Muscle layer of duodenum (tissue), 2 donors: ENCODE data around the gene SIL1.
"Not testable (repeated sequence)": the region's sequence is repeated elsewhere in the genome, so short reads cannot be mapped to it uniquely, and the experiment has no call there.

Experiments used
- H3K27ac ChIP-seq: one replicate; pipeline ENCODE4 v1.7.0; 2013; ENCODE audit warnings: mild to moderate bottlenecking, low read length
- H3K27me3 ChIP-seq: one replicate; pipeline ENCODE4 v1.7.0; 2013; ENCODE audit warnings: low read depth, mild to moderate bottlenecking, control low read depth, low read length
- H3K36me3 ChIP-seq, 2 donors: one replicate each; pipeline ENCODE4 v1.7.0; 2013; ENCODE audit warnings: low read length in 2 of 2, control low read depth in 1 of 2, mild to moderate bottlenecking in 1 of 2; ENCODE audit not compliant: insufficient read depth in 2 of 2, control insufficient read depth in 1 of 2
- H3K4me1 ChIP-seq, 2 donors: one replicate each; pipeline ENCODE4 v1.7.0; 2013; ENCODE audit warnings: low read length in 2 of 2, mild to moderate bottlenecking in 2 of 2, control low read depth in 1 of 2, moderate library complexity in 1 of 2; ENCODE audit not compliant: insufficient read depth in 2 of 2, control insufficient read depth in 1 of 2
- H3K4me3 ChIP-seq, 2 donors: one replicate each; pipeline ENCODE4 v1.7.0; 2013; ENCODE audit warnings: low read length in 2 of 2, low read depth in 1 of 2, mild to moderate bottlenecking in 1 of 2
- H3K9me3 ChIP-seq, 2 donors: one replicate each; pipeline ENCODE4 v1.7.0; 2013; ENCODE audit warnings: low read length in 2 of 2, control low read depth in 1 of 2, mild to moderate bottlenecking in 1 of 2; ENCODE audit not compliant: control insufficient read depth in 1 of 2
- donor health status: healthy.

Gene SIL1

GRCh38 chr5:139171779-139172404, 26.3 kb downstream of the SIL1 start:
- Histone ChIP-seq H3K27me3 (no peaks in the 10 kb centered on the region), H3K9me3 (peaks cover 0 to 3% of the 10 kb centered on the region in 2 donors), H3K4me3 (no peak overlapping the region), H3K4me1 (no peaks in the 10 kb centered on the region), H3K36me3 (no peaks in the 10 kb centered on the region), H3K27ac (no peak overlapping the region)

- Histone ChIP-seq H3K9me3 (peaks cover 0 to 3% of the 10 kb centered on the region in 2 donors), H3K27ac (no peak overlapping the region), H3K4me3 (no peak overlapping the region)
Observed at GRCh38 chr5:139167952-139168720, 30.0 kb downstream of the SIL1 start.

GRCh38 chr5:139167533-139167932, 30.6 kb downstream of the SIL1 start:
- Histone ChIP-seq H3K27me3 (no peaks in the 10 kb centered on the region), H3K4me3 (no peak overlapping the region), H3K4me1 (no peaks in the 10 kb centered on the region), H3K27ac (no peak overlapping the region), H3K9me3 (peaks cover 0 to 3% of the 10 kb centered on the region in 2 donors), H3K36me3 (no peaks in the 10 kb centered on the region)

More at GRCh38 chr5:139167952-139168720, 30.0 kb downstream of the SIL1 start:
- Histone ChIP-seq H3K4me1 (no peaks in the 10 kb centered on the region), H3K27me3 (no peaks in the 10 kb centered on the region), H3K36me3 (no peaks in the 10 kb centered on the region)

- Histone ChIP-seq H3K4me3 (no peak overlapping the region), H3K4me1 (no peaks in the 10 kb centered on the region), H3K9me3 (peaks cover 0 to 3% of the 10 kb centered on the region in 2 donors)
Observed at GRCh38 chr5:139167063-139167462, 31.1 kb downstream of the SIL1 start.

GRCh38 chr5:139164897-139165296, 33.3 kb downstream of the SIL1 start:
- not testable (repeated sequence) for H3K27ac ChIP-seq, H3K4me1 ChIP-seq, H3K27me3 ChIP-seq, H3K36me3 ChIP-seq, H3K4me3 ChIP-seq, H3K9me3 ChIP-seq

More at GRCh38 chr5:139167063-139167462, 31.1 kb downstream of the SIL1 start:
- no peaks in the 10 kb centered on the region for H3K27me3 ChIP-seq
- no peak overlapping the region for H3K27ac ChIP-seq
- no peaks in the 10 kb centered on the region for H3K36me3 ChIP-seq

- Histone ChIP-seq H3K4me3 (no peak overlapping the region), H3K27me3 (no peaks in the 10 kb centered on the region), H3K27ac (no peak overlapping the region), H3K9me3 (no peaks in the 10 kb centered on the region), H3K4me1 (peaks cover 0 to 2% of the 10 kb centered on the region in 2 donors), H3K36me3 (no peaks in the 10 kb centered on the region)
Observed at GRCh38 chr5:139164020-139164419, 34.1 kb downstream of the SIL1 start.

GRCh38 chr5:139162448-139162847, 35.7 kb downstream of the SIL1 start:
- Histone ChIP-seq H3K4me1 (peaks cover 0 to 4% of the 10 kb centered on the region in 2 donors), H3K9me3 (no peaks in the 10 kb centered on the region), H3K27ac (no peak overlapping the region), H3K4me3 (no peak overlapping the region), H3K36me3 (no peaks in the 10 kb centered on the region), H3K27me3 (no peaks in the 10 kb centered on the region)

- no peaks in the 10 kb centered on the region for H3K27me3 ChIP-seq
- no peaks in the 10 kb centered on the region for H3K36me3 ChIP-seq
- peaks cover 0 to 4% of the 10 kb centered on the region in 2 donors for H3K4me1 ChIP-seq
- H3K4me3 ChIP-seq: no peak overlapping the region
- H3K9me3 ChIP-seq: no peaks in the 10 kb centered on the region
- H3K27ac ChIP-seq: no peak overlapping the region
Observed at GRCh38 chr5:139158791-139159190, 39.4 kb downstream of the SIL1 start.

- no peaks in the 10 kb centered on the region for H3K27me3 ChIP-seq
- no peak overlapping the region for H3K27ac ChIP-seq
- H3K4me3 ChIP-seq: no peak overlapping the region
- H3K4me1 ChIP-seq: peaks cover 0 to 4% of the 10 kb centered on the region in 2 donors
- H3K9me3 ChIP-seq: no peaks in the 10 kb centered on the region
- H3K36me3 ChIP-seq: no peaks in the 10 kb centered on the region
Observed at GRCh38 chr5:139157556-139157955, 40.6 kb downstream of the SIL1 start.

- peaks cover 0 to 4% of the 10 kb centered on the region in 2 donors for H3K4me1 ChIP-seq
- H3K36me3 ChIP-seq: no peaks in the 10 kb centered on the region
- H3K27ac ChIP-seq: no peak overlapping the region
Observed at GRCh38 chr5:139156814-139157213, 41.4 kb downstream of the SIL1 start.

GRCh38 chr5:139155333-139155732, 42.8 kb downstream of the SIL1 start:
- Histone ChIP-seq H3K4me1 (peaks cover 2 to 5% of the 10 kb centered on the region in 2 donors), H3K27me3 (no peaks in the 10 kb centered on the region), H3K36me3 (no peaks in the 10 kb centered on the region), H3K27ac (no peak overlapping the region), H3K4me3 (no peak overlapping the region), H3K9me3 (no peaks in the 10 kb centered on the region)

More at GRCh38 chr5:139156814-139157213, 41.4 kb downstream of the SIL1 start:
- Histone ChIP-seq H3K9me3 (no peaks in the 10 kb centered on the region), H3K4me3 (no peak overlapping the region), H3K27me3 (no peaks in the 10 kb centered on the region)
